ENCODE results near the gene SVIL.
"Not testable (repeated sequence)": the region's sequence is repeated elsewhere in the genome, so short reads cannot be mapped to it uniquely, and the experiment has no call there.

The SVIL gene

DNA sequence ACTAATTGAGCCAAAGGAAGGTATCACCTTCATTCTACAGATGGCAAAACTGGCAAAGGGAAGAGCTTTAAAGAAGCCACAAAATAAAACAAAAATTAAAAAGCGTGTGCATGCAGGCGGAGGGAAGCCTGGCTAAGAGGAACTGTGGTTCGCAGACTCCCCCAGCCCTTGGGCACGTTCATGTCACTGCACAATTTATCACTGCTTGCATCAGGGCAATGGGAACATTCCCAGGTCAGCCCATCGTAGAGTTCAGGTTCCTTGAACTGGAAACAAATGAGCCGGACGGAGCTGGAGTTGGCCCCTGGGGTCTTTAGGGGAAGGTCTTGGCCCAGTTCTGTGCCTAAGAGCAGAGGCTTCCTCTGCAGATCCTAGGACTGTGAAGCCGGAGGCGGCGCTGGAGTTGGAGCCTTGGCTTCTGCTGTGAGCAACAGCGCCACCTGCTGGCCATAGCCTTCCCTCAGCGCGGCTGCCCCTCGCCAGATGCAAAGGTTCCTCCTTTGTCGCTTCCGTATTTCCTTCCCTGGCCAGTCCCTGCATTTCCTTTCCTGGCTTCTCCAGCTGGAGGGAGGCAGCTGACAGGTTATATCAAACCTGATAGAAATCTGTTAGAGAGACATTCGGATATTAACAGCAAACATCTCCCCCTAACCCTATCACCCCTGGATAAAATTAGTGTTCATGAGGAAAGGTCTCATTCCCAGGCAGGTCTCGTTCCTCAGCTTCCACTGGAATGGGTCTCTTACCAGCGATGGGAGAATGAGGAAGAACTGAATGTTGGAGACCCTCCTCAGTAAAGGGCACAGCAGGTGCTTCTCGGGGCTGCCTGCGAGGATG, 185.8 kb downstream of the SVIL start:
- H3K4me3 ChIP-seq (ENCODE audit: low read depth, low read length); H3K4me1 ChIP-seq; H3K27me3 ChIP-seq; H3K9me3 ChIP-seq; H3K36me3 ChIP-seq: not testable (repeated sequence)
- peak; percentile 79 for DNase-seq
- TF ChIP-seq, protein P1, sequence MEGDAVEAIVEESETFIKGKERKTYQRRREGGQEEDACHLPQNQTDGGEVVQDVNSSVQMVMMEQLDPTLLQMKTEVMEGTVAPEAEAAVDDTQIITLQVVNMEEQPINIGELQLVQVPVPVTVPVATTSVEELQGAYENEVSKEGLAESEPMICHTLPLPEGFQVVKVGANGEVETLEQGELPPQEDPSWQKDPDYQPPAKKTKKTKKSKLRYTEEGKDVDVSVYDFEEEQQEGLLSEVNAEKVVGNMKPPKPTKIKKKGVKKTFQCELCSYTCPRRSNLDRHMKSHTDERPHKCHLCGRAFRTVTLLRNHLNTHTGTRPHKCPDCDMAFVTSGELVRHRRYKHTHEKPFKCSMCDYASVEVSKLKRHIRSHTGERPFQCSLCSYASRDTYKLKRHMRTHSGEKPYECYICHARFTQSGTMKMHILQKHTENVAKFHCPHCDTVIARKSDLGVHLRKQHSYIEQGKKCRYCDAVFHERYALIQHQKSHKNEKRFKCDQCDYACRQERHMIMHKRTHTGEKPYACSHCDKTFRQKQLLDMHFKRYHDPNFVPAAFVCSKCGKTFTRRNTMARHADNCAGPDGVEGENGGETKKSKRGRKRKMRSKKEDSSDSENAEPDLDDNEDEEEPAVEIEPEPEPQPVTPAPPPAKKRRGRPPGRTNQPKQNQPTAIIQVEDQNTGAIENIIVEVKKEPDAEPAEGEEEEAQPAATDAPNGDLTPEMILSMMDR (IDR thresholded peaks at IDR 0.05; ENCODE audit: low read depth, low read length): peak; percentile 62

DNA sequence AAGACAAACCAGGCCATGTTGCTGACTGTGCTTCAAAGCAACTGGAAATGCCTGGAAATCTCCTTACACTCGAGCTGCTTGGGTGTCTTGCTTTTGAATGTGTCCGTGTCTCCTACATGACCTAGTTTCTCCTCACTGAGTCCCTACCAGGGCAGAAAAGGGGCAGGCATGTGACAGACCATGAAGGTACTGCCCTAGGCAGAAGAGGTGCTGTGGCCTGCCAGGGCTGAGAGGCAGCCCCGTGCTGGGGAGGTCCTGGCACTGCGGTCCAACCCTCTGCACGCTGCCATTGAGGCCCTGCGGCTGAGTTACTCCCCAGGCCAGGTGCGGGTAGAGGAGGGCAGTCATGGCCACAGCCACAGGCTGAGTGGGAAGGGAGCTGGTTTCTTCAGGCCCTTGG, 186.6 kb downstream of the SVIL start:
- Histone ChIP-seq H3K4me3 (ENCODE audit: low read depth, low read length) (no peak overlapping the region), H3K9me3 (no peaks in the 10 kb centered on the region), H3K4me1 (no peaks in the 10 kb centered on the region), H3K36me3 (no peaks in the 10 kb centered on the region), H3K27me3 (no peaks in the 10 kb centered on the region)
- no peak for DNase-seq
- TF ChIP-seq, protein P1 (IDR thresholded peaks at IDR 0.05; ENCODE audit: low read depth, low read length): no peak

DNA sequence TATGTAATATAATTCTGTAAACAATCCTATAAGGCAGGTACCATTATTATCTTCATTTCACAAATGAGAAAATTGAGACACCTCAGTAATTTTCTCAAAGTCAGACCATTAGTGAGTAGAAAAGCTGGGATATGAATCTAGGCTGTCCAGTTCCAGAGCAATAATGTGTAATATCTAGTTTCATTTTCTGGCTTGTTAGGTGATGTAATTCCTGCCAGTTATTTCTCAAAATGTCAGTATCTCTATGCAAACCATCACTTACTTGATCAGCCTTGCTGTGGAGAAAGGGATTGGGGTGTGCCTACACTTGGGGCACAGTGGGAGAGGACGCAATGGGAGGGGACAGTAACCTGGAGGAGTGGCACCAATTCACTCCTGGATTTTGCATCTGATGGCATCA, 188.4 kb downstream of the SVIL start:
- Histone ChIP-seq H3K4me1 (no peaks in the 10 kb centered on the region), H3K36me3 (no peaks in the 10 kb centered on the region), H3K27me3 (no peaks in the 10 kb centered on the region), H3K9me3 (no peaks in the 10 kb centered on the region), H3K4me3 (ENCODE audit: low read depth, low read length) (no peak overlapping the region)
- TF ChIP-seq, protein P1 (IDR thresholded peaks at IDR 0.05; ENCODE audit: low read depth, low read length): no peak
- no peak for DNase-seq

DNA sequence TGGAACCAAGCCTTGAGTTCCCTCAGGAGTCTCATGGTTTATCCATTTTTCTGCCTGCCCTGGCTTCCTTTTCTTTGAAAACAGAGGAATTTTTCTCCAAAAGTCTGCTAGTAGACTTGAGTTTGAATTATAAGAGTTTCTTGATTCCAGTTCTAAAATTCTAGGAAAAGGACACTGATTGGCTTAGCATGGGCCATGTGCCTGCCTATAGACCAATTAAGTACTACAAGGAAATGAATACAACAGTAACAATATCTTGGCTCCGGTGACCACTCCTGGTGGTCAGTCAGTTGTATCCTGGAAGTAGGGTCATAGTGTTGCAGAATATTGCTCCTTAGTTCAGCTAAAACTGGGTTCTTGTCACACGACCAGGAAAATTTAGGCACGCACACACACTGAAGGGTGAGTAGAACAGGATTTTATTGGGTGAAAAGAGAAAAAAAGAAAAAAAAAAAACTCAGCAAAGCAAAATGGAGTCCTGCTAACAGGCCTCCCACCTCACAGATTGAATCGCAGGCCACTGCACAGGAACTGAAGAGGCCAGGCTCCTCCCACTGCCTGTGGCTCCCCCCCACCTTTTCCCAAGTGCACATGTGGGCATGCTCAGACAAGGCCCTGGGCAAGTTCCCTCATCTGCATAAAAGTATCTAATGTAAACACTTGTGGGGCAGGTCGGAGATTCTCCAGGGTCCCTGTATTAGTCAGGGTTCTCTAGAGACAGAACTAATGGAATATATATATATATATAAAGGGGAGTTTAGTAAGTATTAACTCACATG, 190.8 kb downstream of the SVIL start:
- H3K36me3 ChIP-seq: no peaks in the 10 kb centered on the region
- H3K27me3 ChIP-seq: no peaks in the 10 kb centered on the region
- peak; percentile 25 for DNase-seq
- H3K9me3 ChIP-seq: no peaks in the 10 kb centered on the region
- no peak overlapping the region for H3K4me3 ChIP-seq (ENCODE audit: low read depth, low read length)
- H3K4me1 ChIP-seq: no peaks in the 10 kb centered on the region
- TF ChIP-seq, protein P1 (IDR thresholded peaks at IDR 0.05; ENCODE audit: low read depth, low read length): no peak

DNA sequence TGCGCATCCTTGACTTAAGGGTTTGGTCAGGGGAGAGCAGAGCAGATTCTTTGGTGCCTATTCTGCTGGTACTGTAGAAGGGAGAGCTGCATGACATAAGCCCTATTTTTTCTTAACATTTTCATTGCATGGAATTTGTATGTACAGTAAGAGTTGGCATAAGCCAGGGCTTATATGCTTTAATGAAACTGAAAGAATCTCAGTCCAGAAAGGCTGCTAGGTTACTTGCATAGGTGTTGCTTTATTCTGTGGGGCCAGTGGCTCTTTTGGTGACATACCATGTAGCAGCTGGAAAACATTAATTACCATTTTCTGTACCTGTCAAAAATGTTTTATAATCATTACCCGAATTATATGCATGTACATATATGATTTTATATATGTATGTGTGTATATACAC, 193.8 kb downstream of the SVIL start:
- Histone ChIP-seq H3K27me3 (no peaks in the 10 kb centered on the region), H3K36me3 (no peaks in the 10 kb centered on the region), H3K4me3 (ENCODE audit: low read depth, low read length) (no peak overlapping the region), H3K9me3 (no peaks in the 10 kb centered on the region), H3K4me1 (no peaks in the 10 kb centered on the region)
- no peak for DNase-seq
- TF ChIP-seq, protein P1 (IDR thresholded peaks at IDR 0.05; ENCODE audit: low read depth, low read length): no peak

DNA sequence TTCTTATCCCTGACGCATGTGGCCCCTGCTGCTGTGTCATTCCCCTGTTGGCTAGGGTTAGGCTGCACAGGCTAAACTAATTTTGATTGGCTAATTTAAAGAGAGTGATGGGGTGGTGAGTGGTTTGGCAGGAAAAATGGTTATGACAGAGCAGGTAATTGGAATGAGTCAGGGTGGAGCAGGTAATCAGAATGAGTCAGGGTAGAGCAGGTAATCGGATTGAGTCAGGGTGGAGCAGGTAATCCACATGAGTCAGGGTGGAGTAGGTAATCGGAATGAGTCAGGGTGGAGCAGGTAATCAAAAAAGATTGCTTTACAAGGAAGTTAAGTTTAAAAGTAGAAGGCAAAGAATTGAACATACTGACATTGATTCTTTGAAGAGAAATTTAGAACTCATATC, 195.8 kb downstream of the SVIL start:
- H3K4me1 ChIP-seq; H3K27me3 ChIP-seq; H3K9me3 ChIP-seq; DNase-seq; H3K36me3 ChIP-seq; H3K4me3 ChIP-seq (ENCODE audit: low read depth, low read length): not testable (repeated sequence)
